ENCODE measurements around the gene PIGZ.

PIGZ gene, protein sequence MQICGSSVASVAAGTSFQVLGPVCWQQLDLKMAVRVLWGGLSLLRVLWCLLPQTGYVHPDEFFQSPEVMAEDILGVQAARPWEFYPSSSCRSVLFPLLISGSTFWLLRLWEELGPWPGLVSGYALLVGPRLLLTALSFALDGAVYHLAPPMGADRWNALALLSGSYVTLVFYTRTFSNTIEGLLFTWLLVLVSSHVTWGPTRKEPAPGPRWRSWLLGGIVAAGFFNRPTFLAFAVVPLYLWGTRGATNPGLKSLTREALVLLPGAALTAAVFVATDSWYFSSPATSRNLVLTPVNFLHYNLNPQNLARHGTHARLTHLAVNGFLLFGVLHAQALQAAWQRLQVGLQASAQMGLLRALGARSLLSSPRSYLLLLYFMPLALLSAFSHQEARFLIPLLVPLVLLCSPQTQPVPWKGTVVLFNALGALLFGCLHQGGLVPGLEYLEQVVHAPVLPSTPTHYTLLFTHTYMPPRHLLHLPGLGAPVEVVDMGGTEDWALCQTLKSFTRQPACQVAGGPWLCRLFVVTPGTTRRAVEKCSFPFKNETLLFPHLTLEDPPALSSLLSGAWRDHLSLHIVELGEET

DNA sequence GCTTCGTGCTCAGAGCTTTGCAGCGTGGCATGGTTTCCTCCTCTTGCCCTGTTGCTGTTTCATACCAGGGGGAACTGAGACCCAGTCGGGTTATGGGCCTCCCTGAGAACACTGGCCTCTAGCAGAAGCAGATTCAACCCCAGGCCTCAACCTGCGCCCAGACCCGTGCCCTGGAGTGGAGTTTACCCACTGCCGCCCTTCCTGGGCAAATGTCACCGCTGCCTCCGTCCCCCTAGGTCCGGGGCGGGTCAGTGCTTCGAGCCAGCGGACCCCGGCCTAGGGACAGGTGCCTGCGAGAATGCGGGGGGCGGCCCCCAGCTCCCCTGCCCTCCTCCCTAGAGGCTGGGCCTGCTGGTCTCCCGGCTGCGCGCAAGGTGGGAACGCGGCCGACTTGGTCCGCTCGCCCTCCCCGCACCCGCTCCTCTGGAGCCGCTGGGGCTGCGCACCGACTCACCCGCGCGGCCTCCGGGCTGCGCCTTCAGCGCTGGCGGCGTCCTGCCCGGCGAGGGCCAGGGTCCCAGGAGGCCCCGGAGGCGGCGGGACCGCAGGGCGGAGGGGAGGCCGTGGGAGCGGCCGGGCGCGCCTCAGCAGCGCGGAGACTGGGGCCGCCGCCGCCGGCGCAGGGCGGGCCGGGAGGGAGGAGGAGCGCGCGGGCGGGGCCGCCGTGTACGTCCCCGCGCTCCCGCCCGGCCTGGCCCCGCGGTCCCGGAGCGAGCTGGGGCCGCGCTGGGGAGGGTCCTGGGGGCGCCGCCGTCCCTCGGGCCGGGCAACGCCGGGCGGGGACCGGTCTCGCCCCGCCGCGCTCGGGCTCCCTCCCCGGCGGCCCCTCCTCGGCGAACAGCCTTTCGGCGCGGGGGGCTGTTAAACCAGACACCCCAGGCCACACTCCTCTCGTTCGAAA, at the start of gene PIGZ:
Gene PIGZ, minus strand, starts transcription at position 601 of the 901 bp plus-strand sequence. CDS start 16,802 bp downstream, outside the sequence.
- Histone ChIP-seq H3K36me3 (ENCODE audit: insufficient read depth, low read length) (no peaks in the 10 kb centered on the region), H3K9me3 (ENCODE audit: control insufficient read depth, insufficient read depth, low read length) (peaks cover 3% of the 10 kb centered on the region; the same call in 1 of the 2 replicates), H3K4me1 (ENCODE audit: insufficient read depth, low read length) (no peaks in the 10 kb centered on the region; the same call in 1 of the 2 replicates), H3K9ac (ENCODE audit: low read depth, low read length) (peak within 1 kb of the TSS; percentile 66)

DNA sequence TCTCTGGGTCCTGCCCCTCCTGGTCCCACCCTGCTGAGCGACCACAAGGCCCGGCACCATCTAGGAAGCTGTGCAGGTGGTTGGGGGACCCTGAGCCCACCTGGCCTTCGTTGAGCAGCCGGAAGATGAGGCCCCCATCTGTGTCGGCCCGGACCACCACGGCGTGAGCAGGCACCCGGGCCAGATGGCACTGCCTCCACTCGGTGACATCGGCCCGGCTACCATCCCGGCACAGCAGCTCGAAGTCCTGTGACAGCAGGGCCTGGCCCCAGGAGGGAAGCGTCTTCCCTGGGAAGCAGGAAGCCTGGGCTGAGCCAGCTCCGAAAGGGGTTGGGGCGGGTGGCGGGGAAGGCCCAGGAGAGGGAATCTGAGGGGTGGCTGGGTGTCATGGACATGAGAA, 48.4 kb upstream of the PIGZ start:
- no peak overlapping the region for H3K9ac ChIP-seq (ENCODE audit: low read depth, low read length)
- H3K9me3 ChIP-seq (ENCODE audit: control insufficient read depth, insufficient read depth, low read length), result no peaks in the 10 kb centered on the region
- H3K36me3 ChIP-seq (ENCODE audit: insufficient read depth, low read length), result no peaks in the 10 kb centered on the region
- peaks cover 10% of the 10 kb centered on the region; the same call in 1 of the 2 replicates for H3K4me1 ChIP-seq (ENCODE audit: insufficient read depth, low read length)

DNA sequence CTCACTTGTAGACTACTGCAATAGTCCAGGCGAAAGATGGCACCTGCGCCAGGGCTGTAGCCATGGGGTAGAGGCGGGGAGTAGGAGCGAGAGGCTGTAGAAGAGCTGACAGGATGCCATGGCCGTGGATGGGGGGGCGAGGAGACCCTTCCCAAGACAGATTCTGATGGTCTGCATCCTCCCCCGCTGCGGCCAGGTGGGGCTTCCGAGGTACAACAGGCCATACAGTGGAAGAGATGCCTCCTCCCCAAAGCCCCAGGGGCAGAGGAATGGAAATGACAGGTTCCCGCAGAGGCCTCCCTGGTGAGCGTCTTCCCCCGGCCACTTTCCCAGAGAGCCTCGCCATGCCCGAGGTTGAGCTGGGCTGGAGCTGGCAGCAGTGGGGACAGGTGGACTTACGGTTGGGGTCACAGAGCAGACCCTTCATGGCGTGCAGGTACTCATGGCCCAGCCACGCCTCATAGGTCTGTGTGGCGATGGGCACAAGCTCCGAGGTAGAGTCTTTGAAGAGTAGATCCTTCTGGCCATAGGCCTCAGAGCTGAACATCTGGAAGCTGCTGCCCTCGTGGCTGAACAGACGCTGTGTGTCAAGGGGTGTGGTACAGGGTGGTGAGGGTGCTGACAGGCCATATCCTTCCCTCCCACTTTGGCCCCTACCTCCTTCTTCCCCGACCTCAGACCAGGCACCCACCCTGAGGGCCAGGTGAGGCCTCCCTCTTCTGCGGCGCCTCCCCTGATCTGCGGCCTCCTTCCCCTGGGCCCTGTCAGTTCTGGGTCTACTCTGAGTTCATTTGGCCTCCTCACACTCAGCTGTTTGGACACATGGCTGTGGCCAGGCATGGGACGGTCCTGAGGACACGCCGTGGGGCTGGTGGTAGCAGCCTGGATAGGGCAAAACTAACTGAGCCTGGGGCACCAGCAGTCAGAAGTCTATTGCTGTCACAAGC, 47.4 kb upstream of the PIGZ start:
- peaks cover 3% of the 10 kb centered on the region; the same call in 1 of the 2 replicates for H3K4me1 ChIP-seq (ENCODE audit: insufficient read depth, low read length)
- H3K36me3 ChIP-seq (ENCODE audit: insufficient read depth, low read length), result no peaks in the 10 kb centered on the region
- H3K9ac ChIP-seq (ENCODE audit: low read depth, low read length), result no peak overlapping the region
- H3K9me3 ChIP-seq (ENCODE audit: control insufficient read depth, insufficient read depth, low read length), result no peaks in the 10 kb centered on the region

DNA sequence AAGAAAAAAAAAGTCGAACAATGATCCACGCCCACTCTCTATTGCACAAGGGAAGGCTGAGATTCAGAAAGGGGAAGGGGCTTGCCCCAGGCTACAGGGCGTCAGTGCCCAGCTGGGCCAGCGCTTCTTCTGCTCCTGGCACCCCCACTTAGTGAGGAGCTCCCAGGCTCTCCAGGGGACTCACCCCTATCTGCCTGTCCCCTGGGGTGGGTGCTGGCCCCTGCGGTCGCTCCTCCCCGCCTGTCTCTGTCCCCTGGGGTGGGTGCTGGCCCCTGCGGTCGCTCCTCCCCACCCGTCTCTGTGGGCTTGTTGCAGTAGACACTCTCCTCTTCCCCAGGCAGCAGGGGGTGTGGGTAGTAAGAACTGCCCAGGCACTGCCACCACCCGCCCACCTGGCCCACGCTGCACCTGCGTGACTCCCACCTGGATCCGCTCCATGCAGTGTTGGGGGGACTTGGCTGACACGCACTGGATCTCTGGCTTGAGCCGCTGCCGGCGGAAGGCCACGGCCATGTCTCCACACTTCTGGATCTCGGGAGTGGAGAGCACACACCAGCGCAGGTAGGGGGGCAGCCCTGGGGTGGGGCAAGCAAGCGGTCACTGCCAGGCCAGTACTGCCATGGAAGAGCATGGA, 46.4 kb upstream of the PIGZ start:
- no peaks in the 10 kb centered on the region for H3K4me1 ChIP-seq (ENCODE audit: insufficient read depth, low read length)
- no peaks in the 10 kb centered on the region for H3K36me3 ChIP-seq (ENCODE audit: insufficient read depth, low read length)
- H3K9me3 ChIP-seq (ENCODE audit: control insufficient read depth, insufficient read depth, low read length), result no peaks in the 10 kb centered on the region
- H3K9ac ChIP-seq (ENCODE audit: low read depth, low read length), result no peak overlapping the region

DNA sequence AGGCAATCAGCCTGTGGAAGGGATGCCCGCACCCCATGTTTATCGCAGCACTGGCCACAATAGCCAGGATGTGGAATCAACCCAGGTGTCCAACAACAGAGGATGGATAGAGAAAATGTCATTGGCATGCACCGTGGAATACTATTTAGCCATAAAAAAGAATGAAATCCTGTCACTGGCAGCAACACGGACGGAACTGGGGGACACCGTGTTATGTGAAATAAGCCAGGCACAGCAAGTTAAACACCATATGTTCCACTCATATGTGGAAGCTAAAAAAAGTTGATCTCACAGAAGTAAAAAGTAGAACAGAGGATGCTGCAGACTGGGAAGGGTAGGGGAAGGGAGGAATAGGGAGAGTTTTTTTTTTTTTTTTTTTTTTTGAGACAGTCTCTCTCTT, 45.4 kb upstream of the PIGZ start:
- Histone ChIP-seq H3K9ac (ENCODE audit: low read depth, low read length) (no peak overlapping the region), H3K36me3 (ENCODE audit: insufficient read depth, low read length) (no peaks in the 10 kb centered on the region), H3K4me1 (ENCODE audit: insufficient read depth, low read length) (no peaks in the 10 kb centered on the region), H3K9me3 (ENCODE audit: control insufficient read depth, insufficient read depth, low read length) (no peaks in the 10 kb centered on the region)

DNA sequence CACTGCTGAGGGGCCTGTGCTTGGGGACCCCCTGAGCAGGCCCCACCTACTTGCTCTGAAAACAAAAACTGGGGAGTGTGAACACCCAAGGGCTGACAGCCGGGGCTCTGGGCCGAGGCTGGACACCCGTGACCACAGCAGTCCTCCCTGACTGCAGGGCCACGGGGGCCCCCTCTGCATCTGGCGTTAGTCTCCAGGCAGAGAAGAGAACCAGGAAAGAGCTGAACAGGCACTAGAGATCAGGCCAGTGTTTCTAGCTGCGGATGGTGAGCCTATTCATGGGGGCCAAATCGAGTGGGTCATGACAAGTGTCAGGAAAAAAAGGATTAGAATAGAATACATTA, 43.9 kb upstream of the PIGZ start:
- H3K9ac ChIP-seq (ENCODE audit: low read depth, low read length), result no peak overlapping the region
- no peaks in the 10 kb centered on the region for H3K36me3 ChIP-seq (ENCODE audit: insufficient read depth, low read length)
- H3K9me3 ChIP-seq (ENCODE audit: control insufficient read depth, insufficient read depth, low read length), result no peaks in the 10 kb centered on the region
- H3K4me1 ChIP-seq (ENCODE audit: insufficient read depth, low read length), result no peaks in the 10 kb centered on the region

DNA sequence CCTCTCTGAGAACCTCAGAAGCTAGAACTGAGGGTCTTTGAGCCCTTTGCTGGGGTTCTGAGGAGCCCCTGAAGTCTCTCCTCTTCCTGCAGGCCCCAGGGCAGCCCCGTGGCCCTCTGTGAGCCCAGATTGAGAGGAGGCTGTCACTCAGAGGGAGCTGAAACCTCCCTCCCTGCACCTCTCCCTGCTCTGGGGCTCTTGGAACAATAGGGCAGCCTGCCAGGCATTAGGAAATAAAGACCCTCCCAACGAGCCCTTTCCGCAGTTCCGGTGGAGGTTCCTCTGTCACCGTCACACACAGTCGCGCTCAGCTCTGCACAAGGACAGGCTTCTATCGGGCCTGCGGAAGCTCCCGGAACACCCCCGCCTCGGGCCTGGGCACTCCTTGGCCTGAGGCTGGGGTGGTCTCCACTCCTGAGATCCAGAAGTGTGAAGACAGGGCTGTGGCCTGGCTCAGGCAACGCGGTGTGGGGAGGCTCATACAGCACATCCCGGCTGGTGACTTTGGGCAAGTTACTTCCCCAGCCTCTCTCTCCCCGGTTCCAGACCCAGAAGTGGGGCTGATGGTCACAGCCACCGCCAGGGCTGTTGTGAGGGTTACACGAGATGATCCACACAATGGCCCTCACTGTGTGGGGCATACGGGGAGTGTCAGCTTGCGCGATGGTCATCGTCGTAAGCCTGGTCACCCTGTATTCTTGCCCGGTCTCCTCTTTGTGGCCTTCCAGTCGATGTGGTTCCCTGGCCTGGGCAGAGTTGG, 43.3 kb upstream of the PIGZ start:
- H3K9me3 ChIP-seq (ENCODE audit: control insufficient read depth, insufficient read depth, low read length), result no peaks in the 10 kb centered on the region
- no peaks in the 10 kb centered on the region for H3K4me1 ChIP-seq (ENCODE audit: insufficient read depth, low read length)
- H3K9ac ChIP-seq (ENCODE audit: low read depth, low read length), result no peak overlapping the region
- H3K36me3 ChIP-seq (ENCODE audit: insufficient read depth, low read length), result no peaks in the 10 kb centered on the region

DNA sequence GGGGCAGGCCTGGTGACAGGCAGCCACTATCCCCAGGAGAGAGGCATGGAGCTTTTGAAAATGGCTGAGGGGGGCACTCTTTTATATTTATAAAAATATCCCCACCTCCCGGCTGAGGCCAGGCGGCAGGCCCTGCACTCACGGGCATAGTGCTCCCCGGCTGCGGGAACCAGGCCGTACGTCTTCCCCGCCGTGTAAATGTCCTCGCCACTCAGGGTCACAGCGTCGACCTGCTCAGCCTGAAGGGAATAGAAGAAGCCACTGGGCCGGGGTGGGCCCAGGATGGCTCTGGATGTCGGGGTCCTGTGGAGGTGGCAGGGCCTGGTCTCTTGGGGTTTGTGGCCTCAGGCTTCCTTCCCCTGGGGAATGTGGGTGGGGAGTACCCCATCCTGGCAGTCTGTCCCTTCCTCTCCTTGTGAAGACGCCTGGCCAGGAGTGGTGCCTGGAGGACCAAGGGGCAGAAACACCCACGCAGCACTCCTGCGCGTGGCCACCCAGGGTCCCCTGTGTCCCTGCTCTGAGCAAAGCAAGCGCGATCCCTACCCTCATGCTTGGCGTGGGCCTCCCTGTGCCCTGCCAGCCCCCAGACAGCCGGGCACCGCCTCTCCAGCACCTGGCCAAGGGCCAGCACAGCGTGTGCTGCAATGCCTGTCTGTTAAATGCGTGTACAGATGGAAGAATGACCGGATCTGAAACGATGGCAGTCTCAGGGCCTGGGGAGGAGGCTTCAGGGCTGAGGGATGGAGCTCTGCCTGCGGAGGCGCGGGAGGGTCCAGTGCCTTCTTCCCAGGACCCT, 42.1 kb upstream of the PIGZ start:
- Histone ChIP-seq H3K4me1 (ENCODE audit: insufficient read depth, low read length) (no peaks in the 10 kb centered on the region), H3K9ac (ENCODE audit: low read depth, low read length) (no peak overlapping the region), H3K36me3 (ENCODE audit: insufficient read depth, low read length) (no peaks in the 10 kb centered on the region), H3K9me3 (ENCODE audit: control insufficient read depth, insufficient read depth, low read length) (no peaks in the 10 kb centered on the region)

DNA sequence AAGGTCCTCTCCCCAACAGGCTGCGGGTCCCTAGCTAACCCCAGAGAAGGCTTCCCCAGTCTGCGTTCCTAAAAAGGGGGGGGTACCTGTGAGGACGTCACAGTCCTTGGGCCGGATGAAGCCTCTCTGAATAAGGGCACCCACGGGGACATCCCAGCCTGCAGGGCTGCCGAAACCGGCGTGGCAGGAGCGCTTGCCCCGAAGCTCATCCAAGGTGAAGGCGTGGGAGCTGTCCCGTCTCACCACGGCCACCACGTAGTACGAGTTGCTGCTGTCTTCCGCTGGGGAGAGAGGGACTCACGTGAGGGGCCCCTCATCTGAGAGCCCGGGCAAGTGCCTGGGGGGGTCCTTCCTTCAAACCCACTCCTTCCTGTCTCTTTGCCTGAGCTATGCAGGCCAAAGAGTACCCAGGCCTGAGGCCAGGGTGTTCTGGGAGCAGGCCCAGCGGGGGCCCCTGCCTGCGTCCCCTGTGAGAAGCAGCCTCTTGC, 40.9 kb upstream of the PIGZ start:
- H3K36me3 ChIP-seq (ENCODE audit: insufficient read depth, low read length), result no peaks in the 10 kb centered on the region
- H3K9me3 ChIP-seq (ENCODE audit: control insufficient read depth, insufficient read depth, low read length), result no peaks in the 10 kb centered on the region
- no peak overlapping the region for H3K9ac ChIP-seq (ENCODE audit: low read depth, low read length)
- H3K4me1 ChIP-seq (ENCODE audit: insufficient read depth, low read length), result no peaks in the 10 kb centered on the region

DNA sequence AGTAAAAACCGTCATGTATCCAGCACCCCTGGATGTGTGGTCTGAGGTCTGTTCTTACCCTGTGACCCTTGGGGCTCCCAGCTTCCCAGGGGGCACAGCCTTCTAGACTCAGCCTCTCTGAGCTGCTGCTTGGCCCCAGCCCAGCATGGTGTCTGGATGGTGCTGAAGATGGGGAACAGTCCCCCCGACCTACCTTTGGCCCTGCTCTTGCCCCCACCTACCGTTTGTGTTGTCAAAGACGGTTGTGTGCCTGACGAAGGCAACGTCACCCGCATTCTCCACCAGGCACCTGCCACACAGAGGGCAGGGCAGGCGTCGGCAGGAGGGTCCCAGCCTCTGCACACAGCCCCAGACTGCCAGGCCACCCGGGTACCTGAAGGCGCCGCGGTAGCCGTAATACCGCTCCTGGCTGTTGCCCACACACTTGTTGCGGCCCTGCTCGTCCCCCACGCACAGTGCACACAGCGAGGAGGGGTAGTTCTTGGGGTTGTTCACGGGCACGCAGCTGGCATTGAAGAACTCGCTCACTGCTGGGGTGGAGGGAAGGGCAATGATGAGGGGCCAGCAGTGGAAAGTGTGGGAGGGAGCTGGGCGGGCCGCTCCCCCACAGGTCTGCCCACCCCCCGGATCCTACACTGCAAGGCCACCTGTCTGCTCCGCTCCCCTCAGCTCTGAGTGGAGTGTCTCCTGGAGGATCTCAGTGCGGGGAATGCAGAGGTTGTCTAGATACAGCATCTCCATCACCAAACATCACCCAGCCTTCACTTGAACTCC, 40.0 kb upstream of the PIGZ start:
- H3K36me3 ChIP-seq (ENCODE audit: insufficient read depth, low read length), result no peaks in the 10 kb centered on the region
- H3K9me3 ChIP-seq (ENCODE audit: control insufficient read depth, insufficient read depth, low read length), result no peaks in the 10 kb centered on the region
- H3K4me1 ChIP-seq (ENCODE audit: insufficient read depth, low read length), result no peaks in the 10 kb centered on the region
- H3K9ac ChIP-seq (ENCODE audit: low read depth, low read length), result no peak overlapping the region

DNA sequence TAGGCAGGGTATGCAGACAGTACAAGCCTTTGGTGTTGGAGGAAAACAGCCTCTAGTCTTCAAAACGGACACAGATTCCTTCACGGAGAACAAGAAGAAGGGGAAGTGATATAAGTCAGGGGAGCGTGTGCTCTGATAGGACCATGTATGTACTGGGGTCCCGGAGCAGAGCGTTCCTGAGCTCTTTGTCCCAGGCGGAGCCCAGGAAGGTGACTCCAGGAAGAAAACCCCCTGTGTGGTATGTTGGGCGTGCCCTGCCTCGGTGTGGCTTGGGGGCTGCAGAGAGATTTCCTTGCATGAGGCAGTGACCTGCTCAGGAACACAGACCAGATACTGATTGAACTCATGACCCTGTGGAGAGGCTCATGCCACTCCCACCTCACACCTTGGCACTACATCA, 39.3 kb upstream of the PIGZ start:
- H3K9me3 ChIP-seq (ENCODE audit: control insufficient read depth, insufficient read depth, low read length), result no peaks in the 10 kb centered on the region
- no peak overlapping the region for H3K9ac ChIP-seq (ENCODE audit: low read depth, low read length)
- H3K4me1 ChIP-seq (ENCODE audit: insufficient read depth, low read length), result no peaks in the 10 kb centered on the region
- no peaks in the 10 kb centered on the region for H3K36me3 ChIP-seq (ENCODE audit: insufficient read depth, low read length)

Data from ES-I3 (cell line).